HG02678 (cell line): Measurements from ENCODE around the gene OR5B3.
A peak's percentile ranks its signal among the peaks of the same experiment; 100 is the strongest.
"Not testable (repeated sequence)": the region's sequence is repeated elsewhere in the genome, so short reads cannot be mapped to it uniquely, and the experiment has no call there.

Experiments
- ATAC-seq: cut with Tn5 transposase; IDR thresholded peaks from one replicate; pipeline ENCODE4 v1.9.1; 2021; ENCODE audit warnings: mild to moderate bottlenecking, moderate library complexity; ENCODE audit not compliant: unreplicated experiment

Gene OR5B3

GRCh38 chr11:58406774-58407173, at the start of gene OR5B3:
Gene OR5B3, minus strand, starts transcription at chr11:58406874. Its CDS starts 3,465 bp downstream, at chr11:58403409.
- no peak for ATAC-seq

GRCh38 chr11:58451585-58451984, 44.9 kb upstream of the OR5B3 start:
- no peak for ATAC-seq

- no peak for ATAC-seq
Measured at GRCh38 chr11:58446294-58446693, 39.6 kb upstream of the OR5B3 start.

GRCh38 chr11:58444300-58444699, 37.6 kb upstream of the OR5B3 start:
- ATAC-seq = no peak

- ATAC-seq = no peak
Measured at GRCh38 chr11:58442136-58442535, 35.5 kb upstream of the OR5B3 start, which contains the start of gene OR5B12. Gene OR5B12, minus strand, starts transcription at chr11:58442236. Its CDS starts 2,085 bp downstream, at chr11:58440151.

GRCh38 chr11:58438486-58438885, 31.8 kb upstream of the OR5B3 start:
- no peak for ATAC-seq

- ATAC-seq = no peak
Measured at GRCh38 chr11:58434217-58434616, 27.5 kb upstream of the OR5B3 start.

GRCh38 chr11:58433638-58434203, 27.0 kb upstream of the OR5B3 start:
- peak; percentile 61 for ATAC-seq

- ATAC-seq = no peak
Measured at GRCh38 chr11:58429273-58429672, 22.6 kb upstream of the OR5B3 start.

- no peak for ATAC-seq
Measured at GRCh38 chr11:58428021-58428420, 21.3 kb upstream of the OR5B3 start, which contains the start of gene OR5B2. Gene OR5B2, minus strand, starts transcription at chr11:58428121. Its CDS starts 4,860 bp downstream, at chr11:58423261.

GRCh38 chr11:58399622-58400021, 7.1 kb downstream of the OR5B3 start:
- ATAC-seq = not testable (repeated sequence)

- ATAC-seq = no peak
Measured at GRCh38 chr11:58395581-58395980, 11.1 kb downstream of the OR5B3 start.

GRCh38 chr11:58394195-58394594, 12.5 kb downstream of the OR5B3 start:
- ATAC-seq = no peak

GRCh38 chr11:58392746-58393145, 13.9 kb downstream of the OR5B3 start:
- ATAC-seq = no peak

GRCh38 chr11:58391879-58392278, 14.8 kb downstream of the OR5B3 start:
- no peak for ATAC-seq

- no peak for ATAC-seq
Measured at GRCh38 chr11:58390551-58391063, 16.1 kb downstream of the OR5B3 start.

- no peak for ATAC-seq
Measured at GRCh38 chr11:58358969-58359368, 47.7 kb downstream of the OR5B3 start, which contains the start of gene OR5B17. Gene OR5B17, minus strand, starts transcription at chr11:58359069. Its CDS starts 0 bp downstream, at chr11:58359069.

- no peak for ATAC-seq
Measured at GRCh38 chr11:58354727-58355126, 51.9 kb downstream of the OR5B3 start.
